Measurements from ENCODE around the gene FAM13A. TPM values are rescaled to one million over a fixed set of nuclear protein-coding genes. Genes with fewer than 3 reads are reported as not detected.

The FAM13A gene
- total and polyA plus RNA-seq, 3 donors from 2014 or later, result 30.7 to 123 (median 109) TPM

DNA sequence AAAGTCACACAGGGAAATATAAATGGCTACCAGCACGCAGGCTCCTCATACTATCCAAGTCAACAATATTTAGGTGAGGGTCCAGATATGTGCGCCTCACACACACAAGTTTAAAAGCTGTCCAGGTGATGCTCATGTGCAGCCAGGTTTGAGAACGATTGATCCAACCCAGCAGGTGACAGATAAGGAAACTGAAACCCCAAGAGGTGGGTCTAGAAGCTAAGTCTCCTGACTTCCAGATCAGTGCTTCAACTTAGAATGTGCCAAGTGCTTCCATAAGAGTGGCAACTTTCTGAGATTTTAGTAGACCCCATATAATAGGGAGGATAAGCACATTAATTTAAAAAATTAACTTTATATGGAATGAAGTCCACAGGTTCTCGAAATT, 304.9 kb downstream of the FAM13A start:
- Histone ChIP-seq H3K4me1 (no peaks in the 10 kb centered on the region), H3K36me3 (ENCODE audit: low read depth, missing control alignments) (no peaks in the 10 kb centered on the region), H3K27ac (no peak overlapping the region), H3K27me3 (no peaks in the 10 kb centered on the region), H3K9me3 (no peaks in the 10 kb centered on the region), H3K4me3 (no peak overlapping the region)
- whole genome bisulfite sequencing, 2 donors, result 94 to 95% methylated on average over 3 to 4 of the region's 4 CpGs
- intact Hi-C loops (cut with DNase I; ENCODE audit: low total_unique reads), result no loop called here
- no peak for TF ChIP-seq POLR2A (IDR thresholded peaks at IDR 0.05)
- TF ChIP-seq, protein P1, sequence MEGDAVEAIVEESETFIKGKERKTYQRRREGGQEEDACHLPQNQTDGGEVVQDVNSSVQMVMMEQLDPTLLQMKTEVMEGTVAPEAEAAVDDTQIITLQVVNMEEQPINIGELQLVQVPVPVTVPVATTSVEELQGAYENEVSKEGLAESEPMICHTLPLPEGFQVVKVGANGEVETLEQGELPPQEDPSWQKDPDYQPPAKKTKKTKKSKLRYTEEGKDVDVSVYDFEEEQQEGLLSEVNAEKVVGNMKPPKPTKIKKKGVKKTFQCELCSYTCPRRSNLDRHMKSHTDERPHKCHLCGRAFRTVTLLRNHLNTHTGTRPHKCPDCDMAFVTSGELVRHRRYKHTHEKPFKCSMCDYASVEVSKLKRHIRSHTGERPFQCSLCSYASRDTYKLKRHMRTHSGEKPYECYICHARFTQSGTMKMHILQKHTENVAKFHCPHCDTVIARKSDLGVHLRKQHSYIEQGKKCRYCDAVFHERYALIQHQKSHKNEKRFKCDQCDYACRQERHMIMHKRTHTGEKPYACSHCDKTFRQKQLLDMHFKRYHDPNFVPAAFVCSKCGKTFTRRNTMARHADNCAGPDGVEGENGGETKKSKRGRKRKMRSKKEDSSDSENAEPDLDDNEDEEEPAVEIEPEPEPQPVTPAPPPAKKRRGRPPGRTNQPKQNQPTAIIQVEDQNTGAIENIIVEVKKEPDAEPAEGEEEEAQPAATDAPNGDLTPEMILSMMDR (IDR thresholded peaks at IDR 0.05), result no peak
- no peak for DNase-seq

- no peak overlapping the region for H3K4me3 ChIP-seq
- no peaks in the 10 kb centered on the region for H3K36me3 ChIP-seq (ENCODE audit: low read depth, missing control alignments)
- 92 to 93% methylated on average over 7 of the region's 7 CpGs for WGBS, 2 donors
- peaks cover under 1% of the 10 kb centered on the region for H3K4me1 ChIP-seq
- H3K27me3 ChIP-seq, result no peaks in the 10 kb centered on the region
- no peaks in the 10 kb centered on the region for H3K9me3 ChIP-seq
- intact Hi-C loops (cut with DNase I; ENCODE audit: low total_unique reads), result no loop called here
- no peak for DNase-seq
- no peak overlapping the region for H3K27ac ChIP-seq
- TF ChIP-seq, protein P1 (IDR thresholded peaks at IDR 0.05), result no peak
- TF ChIP-seq POLR2A (IDR thresholded peaks at IDR 0.05), result no peak
These were observed 305.5 kb downstream of the FAM13A start for GRCh38 chr4:88751258-88752075.

GRCh38 chr4:88750369-88750768, 306.6 kb downstream of the FAM13A start:
- H3K9me3 ChIP-seq, result no peaks in the 10 kb centered on the region
- TF ChIP-seq, protein P1 (IDR thresholded peaks at IDR 0.05), result no peak
- no peak for TF ChIP-seq POLR2A (IDR thresholded peaks at IDR 0.05)
- no peak overlapping the region for H3K27ac ChIP-seq
- H3K4me3 ChIP-seq, result no peak overlapping the region
- 95 to 97% methylated on average over 10 of the region's 10 CpGs for WGBS, 2 donors
- intact Hi-C loops (cut with DNase I; ENCODE audit: low total_unique reads), result no loop called here
- no peaks in the 10 kb centered on the region for H3K36me3 ChIP-seq (ENCODE audit: low read depth, missing control alignments)
- no peak for DNase-seq
- H3K4me1 ChIP-seq, result peaks cover 8% of the 10 kb centered on the region
- no peaks in the 10 kb centered on the region for H3K27me3 ChIP-seq

DNA sequence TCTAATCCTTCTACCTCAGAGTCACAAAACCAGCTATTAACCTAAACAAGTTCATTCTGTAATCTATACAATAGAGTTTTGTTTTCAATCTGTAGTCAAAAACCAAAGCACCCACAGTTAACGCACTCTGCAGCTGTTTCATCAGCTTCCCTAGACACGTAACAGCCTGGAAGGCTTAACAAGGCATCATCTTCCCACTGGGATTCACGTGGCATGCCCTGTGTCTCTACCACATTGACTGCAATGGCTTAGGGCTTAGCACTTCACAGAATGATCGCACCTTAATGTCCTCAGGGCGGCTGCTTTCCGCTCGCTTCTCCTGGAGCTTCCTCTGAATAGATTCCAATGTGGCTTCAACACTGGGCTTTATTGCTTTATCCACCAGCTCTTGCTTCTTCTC, 309.6 kb downstream of the FAM13A start:
- TF ChIP-seq POLR2A (IDR thresholded peaks at IDR 0.05), result no peak
- TF ChIP-seq, protein P1 (IDR thresholded peaks at IDR 0.05), result no peak
- peaks cover 18% of the 10 kb centered on the region for H3K4me1 ChIP-seq
- no peak for DNase-seq
- no peaks in the 10 kb centered on the region for H3K9me3 ChIP-seq
- intact Hi-C loops (cut with DNase I; ENCODE audit: low total_unique reads), result loop anchor here (5.0 kb wide), 1 partner anchor 145 kb away; no protein-coding TSS in a partner anchor
- no peak overlapping the region for H3K4me3 ChIP-seq
- H3K27ac ChIP-seq, result no peak overlapping the region
- H3K36me3 ChIP-seq (ENCODE audit: low read depth, missing control alignments), result no peaks in the 10 kb centered on the region
- 96 to 98% methylated on average over 7 of the region's 7 CpGs for WGBS, 2 donors
- no peaks in the 10 kb centered on the region for H3K27me3 ChIP-seq
